Measurements from ENCODE around the gene KIF26B.
"Not testable (repeated sequence)": the region's sequence is repeated elsewhere in the genome, so short reads cannot be mapped to it uniquely, and the experiment has no call there.

KIF26B gene

GRCh38 chr1:245336149-245336983 is 181.6 kb downstream of the KIF26B start:
- intact Hi-C loops (cut with DNase I), result no loop called here

GRCh38 chr1:245336984-245337355 is 182.2 kb downstream of the KIF26B start:
- intact Hi-C loops (cut with DNase I), result not testable (repeated sequence)
- DNase-seq, result peak in 1 of 10 donors; percentile 26

More at GRCh38 chr1:245336149-245336983, 181.6 kb downstream of the KIF26B start:
- DNase-seq, result peak in 1 of 10 donors; percentile 52

- no peak for DNase-seq
- intact Hi-C loops (cut with DNase I), result no loop called here
These were observed 183.2 kb downstream of the KIF26B start for GRCh38 chr1:245337829-245338484.

- intact Hi-C loops (cut with DNase I), result no loop called here
- peak in 1 of 10 donors; percentile 12 for DNase-seq
These were observed 183.7 kb downstream of the KIF26B start for GRCh38 chr1:245338485-245338877.

- peak in 1 of 10 donors; percentile 44 for DNase-seq
- intact Hi-C loops (cut with DNase I), result no loop called here
These were observed 187.0 kb downstream of the KIF26B start for GRCh38 chr1:245341743-245342142.

GRCh38 chr1:245345191-245345884 is 190.6 kb downstream of the KIF26B start:
- peak in 1 of 10 donors; percentile 64 for DNase-seq
- intact Hi-C loops (cut with DNase I), result no loop called here

DNA sequence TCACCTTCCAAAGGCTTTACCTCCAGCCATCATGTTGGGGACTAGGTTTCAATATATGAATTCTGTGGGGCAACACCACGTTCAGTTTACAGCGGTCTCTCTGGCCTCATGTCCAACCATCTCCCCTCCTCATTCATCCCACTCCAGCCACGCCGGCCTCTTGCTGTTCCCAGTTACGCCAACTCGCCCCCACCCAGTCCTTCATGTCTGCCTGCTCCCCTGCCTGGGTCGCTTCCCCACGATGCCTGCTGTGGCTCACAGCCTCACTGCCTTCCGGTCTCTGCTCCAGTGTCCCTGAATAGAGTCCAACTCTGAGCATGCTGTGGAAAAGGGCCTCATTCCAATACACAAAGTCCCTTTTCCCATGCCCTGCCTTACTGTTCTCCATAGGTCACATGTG is 193.8 kb downstream of the KIF26B start:
- intact Hi-C loops (cut with DNase I), result no loop called here
- DNase-seq, result peak in 2 of 10 donors; percentile 7 to 59

- peak in 1 of 10 donors; percentile 56 for DNase-seq
- intact Hi-C loops (cut with DNase I), result no loop called here
These were observed 198.6 kb downstream of the KIF26B start for GRCh38 chr1:245353411-245353810.

- intact Hi-C loops (cut with DNase I), result no loop called here
- DNase-seq, result peak in 1 of 10 donors; percentile 70
These were observed 199.4 kb downstream of the KIF26B start for GRCh38 chr1:245353915-245354775.

- intact Hi-C loops (cut with DNase I), result not testable (repeated sequence)
These were observed 201.3 kb downstream of the KIF26B start for GRCh38 chr1:245355851-245356630.

GRCh38 chr1:245356891-245357585 is 202.3 kb downstream of the KIF26B start:
- peak in 1 of 10 donors; percentile 77 for DNase-seq
- intact Hi-C loops (cut with DNase I), result no loop called here

More at GRCh38 chr1:245355851-245356630, 201.3 kb downstream of the KIF26B start:
- peak in 1 of 10 donors; percentile 77 for DNase-seq

GRCh38 chr1:245359101-245359680 is 204.4 kb downstream of the KIF26B start:
- intact Hi-C loops (cut with DNase I), result not testable (repeated sequence)
- DNase-seq, result peak in 1 of 10 donors; percentile 63

DNA sequence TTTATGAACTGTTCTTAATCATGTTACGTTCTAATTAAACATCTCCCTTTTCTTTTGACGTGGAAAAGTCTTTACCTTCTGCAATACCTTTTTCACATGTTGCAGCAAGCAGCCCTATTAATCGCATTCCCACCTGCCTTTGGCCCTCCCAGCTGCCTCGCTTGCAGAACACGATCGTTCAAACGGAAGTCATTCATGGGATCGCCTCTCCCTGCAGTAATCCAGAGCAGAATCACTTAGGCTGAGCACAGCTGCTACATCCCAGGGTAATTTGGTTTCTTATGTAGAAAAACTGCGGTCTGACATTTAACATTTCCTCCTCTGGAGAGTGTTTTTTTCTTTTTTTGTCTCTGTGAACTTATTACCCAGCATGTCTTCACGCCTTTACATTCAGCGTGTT is 206.3 kb downstream of the KIF26B start:
- DNase-seq, result peak in 1 of 10 donors; percentile 22
- intact Hi-C loops (cut with DNase I), result no loop called here

DNA sequence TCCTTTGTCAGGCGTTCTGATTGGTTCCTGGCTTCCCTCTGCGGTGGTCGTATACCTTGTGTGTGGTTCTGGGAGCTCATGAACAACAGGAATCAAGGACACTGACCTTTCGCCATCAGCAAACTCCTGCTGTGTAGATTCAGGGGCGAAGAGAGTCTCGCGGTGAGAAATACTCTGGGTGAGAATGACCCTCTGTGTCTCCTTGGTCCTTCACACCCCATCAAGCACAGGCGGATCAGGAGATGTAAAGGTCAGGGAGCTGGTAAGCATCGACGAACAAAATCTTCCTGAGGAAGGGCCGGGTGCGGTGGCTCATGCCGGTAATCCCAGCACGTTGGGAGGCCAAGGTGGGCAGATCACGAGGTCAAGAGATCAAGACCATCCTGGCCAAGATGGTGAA is 207.2 kb downstream of the KIF26B start:
- intact Hi-C loops (cut with DNase I), result no loop called here

DNA sequence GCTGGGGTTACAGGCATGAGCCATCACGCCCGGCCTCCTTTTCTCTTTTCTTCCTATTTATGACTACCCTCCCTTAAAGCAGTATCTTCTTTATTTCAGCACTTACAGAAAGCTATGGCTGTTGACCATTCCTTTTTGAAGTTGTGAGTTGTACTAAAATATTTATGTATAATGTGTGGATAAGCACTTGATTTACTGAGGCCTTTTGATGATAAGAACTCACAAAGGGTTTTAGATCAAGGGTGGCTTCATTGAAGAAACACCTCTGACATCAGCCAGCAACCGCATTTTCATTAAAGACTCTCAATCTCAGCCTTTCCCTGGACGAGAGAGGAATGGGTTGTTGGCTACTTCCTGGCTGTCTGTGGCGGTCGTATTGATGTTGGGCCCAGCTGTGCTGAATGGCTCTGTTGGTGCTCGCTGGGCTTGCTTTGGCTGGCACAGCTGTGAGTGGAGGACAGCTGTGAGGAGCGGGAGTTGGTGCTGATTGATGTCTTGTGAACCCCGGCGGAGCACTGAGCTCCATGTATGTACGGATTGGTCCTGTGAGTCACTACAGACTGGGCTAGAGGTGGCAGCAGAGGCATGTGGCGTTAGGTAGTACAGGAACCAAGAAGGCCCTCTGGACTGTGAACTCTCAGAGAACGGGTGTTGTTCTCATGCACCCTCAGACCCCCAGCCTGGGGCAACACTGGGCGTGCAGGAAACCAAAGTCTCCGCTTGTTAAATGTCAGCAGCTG is 208.8 kb downstream of the KIF26B start:
- intact Hi-C loops (cut with DNase I), result no loop called here
- DNase-seq, result peak in 5 of 10 donors; percentile 11 to 84 (median 24)

More for the DNA sequence above, 207.2 kb downstream of the KIF26B start:
- peak in 1 of 10 donors; percentile 48 for DNase-seq

DNA sequence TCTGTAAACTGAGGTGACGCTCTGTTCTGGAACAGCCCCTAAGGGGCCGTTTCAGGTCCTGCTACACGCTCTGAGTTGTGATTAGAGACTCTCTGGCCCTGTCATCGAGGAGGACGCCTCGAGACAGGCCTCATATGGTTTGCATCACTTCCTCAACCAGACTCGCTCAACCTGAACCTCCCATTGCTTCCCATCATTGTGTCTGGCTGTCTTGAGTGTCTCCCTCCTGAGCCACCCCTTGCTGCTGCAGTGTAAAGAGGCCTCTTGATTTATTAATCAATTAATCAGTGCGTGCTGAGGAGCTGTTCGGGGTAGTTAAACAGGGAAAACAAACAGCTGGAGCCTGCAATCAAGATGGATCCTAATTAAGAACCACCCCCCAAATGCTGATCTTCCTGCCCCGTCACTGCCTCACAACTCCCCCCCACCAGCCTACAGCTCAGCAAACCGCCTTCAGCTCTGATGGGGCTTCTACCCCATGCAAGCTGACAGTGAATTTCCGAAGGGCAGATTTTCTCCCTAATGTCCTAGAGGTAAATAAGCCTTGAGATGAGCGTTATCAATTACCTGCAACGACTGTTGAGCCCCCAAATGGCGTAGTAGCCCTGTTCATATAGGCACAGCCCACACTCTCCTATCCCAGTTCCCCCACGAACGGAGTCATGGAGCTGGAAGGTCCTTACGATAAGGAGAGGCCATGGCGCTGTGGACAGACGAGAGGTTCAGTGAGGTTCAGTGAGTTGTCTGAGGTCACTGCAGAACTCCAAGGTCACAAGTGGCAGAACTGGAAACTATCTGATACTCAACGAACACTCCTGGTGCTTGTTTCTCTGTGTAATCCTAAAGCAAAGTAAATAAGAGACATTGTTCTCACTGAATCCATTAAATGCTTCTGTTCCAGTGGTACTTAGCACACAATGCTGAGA is 210.6 kb downstream of the KIF26B start:
- peak in 1 of 10 donors; percentile 31 for DNase-seq

More for the DNA sequence above, 210.6 kb downstream of the KIF26B start:
- intact Hi-C loops (cut with DNase I), result no loop called here

All from posterior cingulate gyrus (tissue), 11 donors.